GM12892 (cell line): ENCODE results near the gene TOMM22.

ENCODE experiments used
- POLR2A ChIP-seq: IDR thresholded peaks from 2 replicates; pipeline ENCODE4 v1.6.1; 2011; ENCODE audit warnings: low read depth, low read length, control low read depth
- POLR2AphosphoS5 ChIP-seq: IDR thresholded peaks from 2 replicates; pipeline ENCODE4 v1.6.1; 2011; ENCODE audit warnings: low read depth, low read length, control low read depth

GRCh38 chr22:38710866-38711265 lies 29.1 kb downstream of the TOMM22 start:
- TF ChIP-seq POLR2A (no peak), POLR2AphosphoS5 (no peak)
